Effector memory CD4-positive, alpha-beta T cell (primary cell): Measurements from ENCODE around the gene TKTL1.
"Not testable (repeated sequence)": the region's sequence is repeated elsewhere in the genome, so short reads cannot be mapped to it uniquely, and the experiment has no call there.

ENCODE experiments used
- DNase-seq, 3 donors: peaks; one replicate each; pipeline ENCODE4 v3.0.0-alpha.2; 2020
- H3K27ac ChIP-seq: 2 replicates; pipeline ENCODE4 v1.7.0; 2013; ENCODE audit warnings: mild to moderate bottlenecking, low read length, moderate library complexity; ENCODE audit not compliant: insufficient read depth, poor library complexity, severe bottlenecking
- H3K27me3 ChIP-seq: replicated peaks from 2 replicates; pipeline ENCODE4 v1.7.0; 2013; ENCODE audit warnings: mild to moderate bottlenecking, low read length; ENCODE audit not compliant: insufficient read depth, control insufficient read depth, poor library complexity, severe bottlenecking
- H3K36me3 ChIP-seq: 2 replicates; pipeline ENCODE4 v1.7.0; 2013; ENCODE audit warnings: mild to moderate bottlenecking, low read length, moderate library complexity; ENCODE audit not compliant: control insufficient read depth, insufficient read depth
- H3K4me1 ChIP-seq: 2 replicates; pipeline ENCODE4 v1.7.0; 2013; ENCODE audit warnings: low read length, mild to moderate bottlenecking; ENCODE audit not compliant: control insufficient read depth, insufficient read depth, poor library complexity, severe bottlenecking
- H3K4me3 ChIP-seq: 2 replicates; pipeline ENCODE4 v1.7.0; 2013; ENCODE audit warnings: low read length, low read depth, mild to moderate bottlenecking; ENCODE audit not compliant: insufficient read depth, poor library complexity, severe bottlenecking
- H3K9me3 ChIP-seq: 2 replicates; pipeline ENCODE4 v1.7.0; 2013; ENCODE audit warnings: mild to moderate bottlenecking, low read length, moderate library complexity; ENCODE audit not compliant: control insufficient read depth

TKTL1 gene

GRCh38 chrX:154294791-154295574 is 612 bp upstream of the TKTL1 start, which contains the start of gene TEX28:
TSS of gene TEX28 (minus strand) at chrX:154295124. CDS start at chrX:154292117, 3,007 bp downstream.
- Histone ChIP-seq H3K36me3 (no peaks in the 10 kb centered on the region), H3K9me3 (no peaks in the 10 kb centered on the region), H3K27ac (no peak within 1 kb of the TSS), H3K27me3 (no peaks in the 10 kb centered on the region), H3K4me1 (no peaks in the 10 kb centered on the region), H3K4me3 (no peak within 1 kb of the TSS)
- DNase-seq = no peak

- Histone ChIP-seq H3K27ac (no peak overlapping the region), H3K9me3 (no peaks in the 10 kb centered on the region), H3K36me3 (no peaks in the 10 kb centered on the region), H3K4me1 (no peaks in the 10 kb centered on the region), H3K27me3 (no peaks in the 10 kb centered on the region), H3K4me3 (no peak overlapping the region)
- DNase-seq = no peak
Observed at GRCh38 chrX:154296731-154297130, 1.1 kb downstream of the TKTL1 start.

DNA sequence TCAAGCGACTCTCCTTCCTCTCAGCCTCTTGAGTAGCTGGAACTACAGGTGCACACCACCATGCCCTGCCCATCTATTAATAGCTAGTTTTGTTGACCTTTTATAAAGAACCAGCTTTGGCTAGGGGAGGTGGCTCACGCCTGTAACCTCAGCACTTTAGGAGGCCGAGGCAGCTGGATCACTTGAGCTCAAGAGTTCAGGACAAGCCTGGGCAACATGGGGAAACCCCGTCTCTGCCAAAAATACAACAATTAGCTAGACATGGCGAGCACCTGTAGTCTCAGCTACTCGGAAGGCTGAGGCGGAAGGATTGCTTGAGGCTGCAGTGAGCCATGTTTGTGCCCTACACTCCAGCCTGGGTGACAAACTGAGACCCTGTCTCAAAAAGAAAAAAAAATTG is 2.7 kb downstream of the TKTL1 start:
- Histone ChIP-seq H3K36me3 (no peaks in the 10 kb centered on the region), H3K27me3 (no peaks in the 10 kb centered on the region), H3K9me3 (no peaks in the 10 kb centered on the region), H3K4me1 (no peaks in the 10 kb centered on the region), H3K27ac (no peak overlapping the region), H3K4me3 (no peak overlapping the region)
- no peak for DNase-seq

DNA sequence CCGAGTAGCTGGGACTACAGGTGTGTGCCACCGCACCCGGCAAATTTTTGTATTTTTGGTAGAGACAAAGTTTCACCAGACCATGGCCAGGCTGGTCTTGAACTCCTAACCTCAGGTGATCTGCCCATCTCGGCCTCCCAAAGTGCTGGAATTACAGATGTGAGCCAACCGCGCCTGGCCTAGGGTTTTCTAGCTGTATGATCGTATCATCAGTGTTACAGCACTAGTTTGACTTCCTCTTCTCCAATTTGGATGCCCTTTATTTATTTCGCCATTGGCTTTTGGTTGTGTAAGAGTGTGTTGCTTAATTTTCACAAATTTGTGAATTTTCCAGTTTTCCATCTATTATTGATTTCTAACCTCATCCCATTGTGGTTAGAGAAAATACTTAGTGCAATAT is 5.2 kb downstream of the TKTL1 start:
- Histone ChIP-seq H3K27ac (no peak overlapping the region), H3K4me3 (no peak overlapping the region), H3K9me3 (no peaks in the 10 kb centered on the region), H3K36me3 (no peaks in the 10 kb centered on the region), H3K27me3 (no peaks in the 10 kb centered on the region), H3K4me1 (no peaks in the 10 kb centered on the region)
- DNase-seq = no peak

DNA sequence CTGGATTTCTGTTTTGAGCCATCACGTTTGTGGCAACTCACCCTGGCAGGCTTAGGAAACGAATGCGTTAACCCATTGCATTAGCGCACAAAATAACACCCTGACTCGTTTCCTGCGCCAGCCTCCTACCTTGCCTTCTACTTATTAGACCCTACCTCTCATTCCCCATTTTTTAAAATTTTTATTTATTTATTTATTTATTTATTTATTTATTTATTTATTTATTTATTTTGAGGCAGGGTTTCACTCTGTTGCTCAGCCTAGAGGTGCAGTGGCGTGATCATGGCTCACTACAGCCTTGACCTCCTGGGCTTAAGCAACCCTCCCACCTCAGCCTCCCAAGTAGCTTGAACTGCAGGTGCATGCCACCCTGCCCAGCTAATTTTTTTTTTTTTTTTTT is 7.4 kb downstream of the TKTL1 start:
- H3K4me1 ChIP-seq, H3K9me3 ChIP-seq, H3K36me3 ChIP-seq, H3K27me3 ChIP-seq, H3K27ac ChIP-seq, DNase-seq, H3K4me3 ChIP-seq: not testable (repeated sequence)

GRCh38 chrX:154303476-154303875 is 7.9 kb downstream of the TKTL1 start:
- DNase-seq = no peak
- no peaks in the 10 kb centered on the region for H3K9me3 ChIP-seq
- no peak overlapping the region for H3K4me3 ChIP-seq
- H3K27me3 ChIP-seq = no peaks in the 10 kb centered on the region
- no peaks in the 10 kb centered on the region for H3K36me3 ChIP-seq
- H3K4me1 ChIP-seq = peaks cover 9% of the 10 kb centered on the region
- no peak overlapping the region for H3K27ac ChIP-seq

- Histone ChIP-seq H3K4me3 (no peak overlapping the region), H3K4me1 (peaks cover 17% of the 10 kb centered on the region), H3K27me3 (no peaks in the 10 kb centered on the region), H3K27ac (no peak overlapping the region), H3K36me3 (no peaks in the 10 kb centered on the region), H3K9me3 (no peaks in the 10 kb centered on the region)
- no peak for DNase-seq
Observed at GRCh38 chrX:154304846-154305245, 9.3 kb downstream of the TKTL1 start.

GRCh38 chrX:154305541-154306205 is 10.1 kb downstream of the TKTL1 start:
- no peaks in the 10 kb centered on the region for H3K27me3 ChIP-seq
- no peaks in the 10 kb centered on the region for H3K36me3 ChIP-seq
- no peaks in the 10 kb centered on the region for H3K9me3 ChIP-seq
- H3K27ac ChIP-seq = no peak overlapping the region
- DNase-seq = no peak
- H3K4me1 ChIP-seq = peaks cover 17% of the 10 kb centered on the region
- no peak overlapping the region for H3K4me3 ChIP-seq

DNA sequence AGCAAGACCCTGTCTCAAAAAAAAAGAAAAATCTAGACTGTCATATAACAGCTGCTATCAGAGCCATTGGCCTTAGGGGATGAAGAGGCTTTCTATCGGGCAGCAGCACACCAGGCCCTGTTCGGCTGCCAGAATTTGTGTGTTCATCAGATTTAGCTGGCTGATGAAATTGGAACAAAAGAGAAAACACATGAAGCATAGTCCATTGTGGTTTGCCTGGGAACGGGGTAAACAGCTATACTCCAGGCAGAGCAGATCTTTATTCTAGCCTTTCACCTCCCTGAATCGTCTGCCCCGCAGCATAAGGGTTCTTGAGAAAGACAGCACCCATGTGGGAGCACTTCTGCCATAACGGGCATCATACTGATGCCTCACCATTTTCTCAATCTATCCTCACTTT is 11.6 kb downstream of the TKTL1 start:
- no peaks in the 10 kb centered on the region for H3K27me3 ChIP-seq
- no peak overlapping the region for H3K27ac ChIP-seq
- H3K9me3 ChIP-seq = no peaks in the 10 kb centered on the region
- no peak for DNase-seq
- H3K4me3 ChIP-seq = no peak overlapping the region
- H3K4me1 ChIP-seq = peaks cover 21% of the 10 kb centered on the region
- H3K36me3 ChIP-seq = no peaks in the 10 kb centered on the region
